ENCODE data around the gene GNAT2. TPM values are rescaled to one million over a fixed set of nuclear protein-coding genes. Genes with fewer than 3 reads are reported as not detected.

GNAT2 gene
- total RNA-seq, 1 donor from 2014 or later, result not detected

- no peak overlapping the region for H3K4me3 Mint-ChIP-seq (ENCODE audit: unreplicated experiment)
- peaks cover 6% of the 10 kb centered on the region for H3K27me3 Mint-ChIP-seq (ENCODE audit: unreplicated experiment)
- no peak for TF ChIP-seq CTCF (IDR thresholded peaks at IDR 0.05; ENCODE audit: partially characterized antibody, unreplicated experiment)
- H3K36me3 Mint-ChIP-seq (ENCODE audit: unreplicated experiment), result no peaks in the 10 kb centered on the region
- peaks cover 8% of the 10 kb centered on the region for H3K9me3 Mint-ChIP-seq (ENCODE audit: unreplicated experiment)
- H3K4me1 Mint-ChIP-seq (ENCODE audit: low read depth, unreplicated experiment), result peaks cover 7% of the 10 kb centered on the region
- H3K27ac Mint-ChIP-seq (ENCODE audit: unreplicated experiment), result no peak overlapping the region
- no peak for DNase-seq
Measured at GRCh38 chr1:109630898-109631512, 11.6 kb upstream of the GNAT2 start.

- Mint-ChIP-seq H3K27me3 (ENCODE audit: unreplicated experiment) (peaks cover 9% of the 10 kb centered on the region), H3K9me3 (ENCODE audit: unreplicated experiment) (peaks cover 8% of the 10 kb centered on the region), H3K27ac (ENCODE audit: unreplicated experiment) (no peak overlapping the region)
Measured at GRCh38 chr1:109630081-109630897, 10.9 kb upstream of the GNAT2 start.

GRCh38 chr1:109629372-109630030 lies 10.1 kb upstream of the GNAT2 start:
- Mint-ChIP-seq H3K9me3 (ENCODE audit: unreplicated experiment) (peaks cover 8% of the 10 kb centered on the region), H3K27ac (ENCODE audit: unreplicated experiment) (no peak overlapping the region), H3K4me3 (ENCODE audit: unreplicated experiment) (no peak overlapping the region), H3K4me1 (ENCODE audit: low read depth, unreplicated experiment) (peaks cover 18% of the 10 kb centered on the region), H3K36me3 (ENCODE audit: unreplicated experiment) (no peaks in the 10 kb centered on the region), H3K27me3 (ENCODE audit: unreplicated experiment) (peaks cover 10% of the 10 kb centered on the region)
- DNase-seq, result no peak
- TF ChIP-seq CTCF (IDR thresholded peaks at IDR 0.05; ENCODE audit: partially characterized antibody, unreplicated experiment), result no peak

More at GRCh38 chr1:109630081-109630897, 10.9 kb upstream of the GNAT2 start:
- peak; percentile 45 for TF ChIP-seq CTCF (IDR thresholded peaks at IDR 0.05; ENCODE audit: partially characterized antibody, unreplicated experiment)
- Mint-ChIP-seq H3K4me3 (ENCODE audit: unreplicated experiment) (no peak overlapping the region), H3K4me1 (ENCODE audit: low read depth, unreplicated experiment) (peaks cover 14% of the 10 kb centered on the region), H3K36me3 (ENCODE audit: unreplicated experiment) (no peaks in the 10 kb centered on the region)
- no peak for DNase-seq

GRCh38 chr1:109628540-109629321 lies 9.3 kb upstream of the GNAT2 start:
- H3K4me1 Mint-ChIP-seq (ENCODE audit: low read depth, unreplicated experiment), result peaks cover 18% of the 10 kb centered on the region
- peaks cover 8% of the 10 kb centered on the region for H3K9me3 Mint-ChIP-seq (ENCODE audit: unreplicated experiment)
- no peak for TF ChIP-seq CTCF (IDR thresholded peaks at IDR 0.05; ENCODE audit: partially characterized antibody, unreplicated experiment)
- no peak for DNase-seq
- H3K27ac Mint-ChIP-seq (ENCODE audit: unreplicated experiment), result no peak overlapping the region
- peaks cover 10% of the 10 kb centered on the region for H3K27me3 Mint-ChIP-seq (ENCODE audit: unreplicated experiment)
- no peaks in the 10 kb centered on the region for H3K36me3 Mint-ChIP-seq (ENCODE audit: unreplicated experiment)
- no peak overlapping the region for H3K4me3 Mint-ChIP-seq (ENCODE audit: unreplicated experiment)

Data from glutamatergic neuron (in vitro differentiated cells).